GM12878 (cell line): ENCODE measurements around the gene DUSP14.

Source experiments
- BCLAF1 ChIP-seq: fragments of 450-650 bp; IDR thresholded peaks from 2 replicates; pipeline ENCODE4 v1.6.1; 2017; ENCODE audit warnings: antibody characterized with exemption, mild to moderate bottlenecking, moderate library complexity
- CTCF ChIP-seq, 3 experiments: IDR thresholded peaks in 2 of 3; conservative IDR thresholded peaks in 1 of 3; 2 replicates each; pipeline ENCODE4 v1.5.1; 2011; ENCODE audit warnings: low read depth in 3 of 3, low read length in 3 of 3, mild to moderate bottlenecking in 3 of 3, control low read depth in 2 of 3, moderate library complexity in 2 of 3, inconsistent platforms in 1 of 3, mixed read lengths in 1 of 3; ENCODE audit not compliant: control insufficient read depth in 2 of 3, insufficient read depth in 1 of 3; ENCODE audit errors: extremely low read depth in 1 of 3
- MXI1 ChIP-seq: fragments of 150-350 bp; IDR thresholded peaks from 2 replicates; pipeline ENCODE4 v1.6.1; 2011; ENCODE audit warnings: low read depth, mild to moderate bottlenecking, inconsistent platforms, low read length, improper control_type of control experiment
- MYB ChIP-seq: fragments of 150-350 bp; IDR thresholded peaks from 2 replicates; pipeline ENCODE4 v1.6.1; 2014; ENCODE audit warnings: mild to moderate bottlenecking, low read depth, low read length, borderline replicate concordance
- POLR2AphosphoS5 ChIP-seq: IDR thresholded peaks from 2 replicates; pipeline ENCODE4 v1.6.1; 2011; ENCODE audit warnings: mild to moderate bottlenecking, low read length, inconsistent platforms
- RAD21 ChIP-seq: IDR thresholded peaks from 2 replicates; pipeline ENCODE4 v1.6.1; 2011; ENCODE audit warnings: mild to moderate bottlenecking, low read depth, low read length, moderate library complexity; ENCODE audit not compliant: insufficient read depth
- ZBTB33 ChIP-seq: fragments of 450-650 bp; IDR thresholded peaks from 2 replicates; pipeline ENCODE4 v1.6.1; 2017; ENCODE audit warnings: mild to moderate bottlenecking

- no peak for TF ChIP-seq POLR2AphosphoS5
- no peak for TF ChIP-seq ZBTB33
- TF ChIP-seq RAD21 = no peak
- no peak for TF ChIP-seq MYB
- no peak for TF ChIP-seq MXI1
- no peak for TF ChIP-seq CTCF (IDR thresholded peaks at IDR 0.05 in 2 of 3, conservative IDR thresholded peaks at IDR 0.05 in 1 of 3; ENCODE audit: control insufficient read depth in 2 of 3, extremely low read depth in 1 of 3, insufficient read depth in 1 of 3, low read depth in 3 of 3, low read length in 3 of 3)
- no peak for TF ChIP-seq BCLAF1
Measured at GRCh38 chr17:37494401-37494831, 4.7 kb downstream of the DUSP14 start.
